GM21447 (cell line): ENCODE data around the gene DNAI2.

Experiments used
- ATAC-seq: cut with Tn5 transposase; IDR thresholded peaks from one replicate; pipeline ENCODE4 v1.9.1; 2021; ENCODE audit not compliant: unreplicated experiment

Gene DNAI2

DNA sequence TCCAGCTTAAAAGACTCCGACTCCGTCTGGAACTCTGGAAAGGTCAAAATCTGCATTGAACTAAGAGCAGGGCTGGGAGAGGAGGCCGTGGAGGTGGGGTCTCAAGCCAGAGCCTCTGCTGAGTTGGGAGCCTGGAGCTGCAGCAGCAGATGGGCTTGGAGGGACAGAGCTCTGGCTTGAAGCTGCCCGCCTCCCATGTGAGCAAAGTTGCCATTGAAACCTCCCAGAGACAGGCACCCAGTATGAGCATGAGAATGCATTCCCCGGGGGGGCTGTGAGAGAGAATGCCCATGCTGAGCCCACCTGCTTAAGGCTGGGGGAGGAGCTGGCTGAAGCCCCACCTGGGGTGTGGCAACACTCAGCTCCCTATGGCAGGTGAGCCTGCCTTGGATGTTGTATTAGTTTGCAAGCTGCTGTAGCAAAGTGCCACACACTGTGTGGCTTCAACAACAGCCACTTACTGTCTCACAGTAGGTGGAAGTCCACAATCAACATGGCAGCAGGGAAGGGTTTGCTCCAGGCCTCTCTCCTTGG lies 61.6 kb downstream of the DNAI2 start:
- ATAC-seq = no peak

DNA sequence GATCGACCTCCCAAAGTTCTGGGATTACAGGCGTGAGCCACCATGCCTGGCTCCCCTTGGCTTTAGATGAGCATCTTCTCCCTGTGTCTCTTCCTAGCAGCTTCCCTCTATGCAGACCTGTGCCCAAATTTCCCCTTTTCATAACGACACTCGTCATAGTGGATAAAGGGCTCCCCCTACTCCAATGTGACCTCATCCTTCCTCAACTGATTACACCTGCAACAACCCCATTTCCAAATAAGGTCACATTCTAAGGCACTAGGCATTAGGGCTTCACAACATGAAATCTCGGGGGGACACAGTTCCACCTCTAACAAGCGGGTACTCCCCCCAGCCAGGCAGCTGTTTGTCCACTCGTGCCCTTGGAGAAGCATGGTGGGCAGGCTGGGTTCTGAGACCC lies 62.3 kb downstream of the DNAI2 start:
- no peak for ATAC-seq

DNA sequence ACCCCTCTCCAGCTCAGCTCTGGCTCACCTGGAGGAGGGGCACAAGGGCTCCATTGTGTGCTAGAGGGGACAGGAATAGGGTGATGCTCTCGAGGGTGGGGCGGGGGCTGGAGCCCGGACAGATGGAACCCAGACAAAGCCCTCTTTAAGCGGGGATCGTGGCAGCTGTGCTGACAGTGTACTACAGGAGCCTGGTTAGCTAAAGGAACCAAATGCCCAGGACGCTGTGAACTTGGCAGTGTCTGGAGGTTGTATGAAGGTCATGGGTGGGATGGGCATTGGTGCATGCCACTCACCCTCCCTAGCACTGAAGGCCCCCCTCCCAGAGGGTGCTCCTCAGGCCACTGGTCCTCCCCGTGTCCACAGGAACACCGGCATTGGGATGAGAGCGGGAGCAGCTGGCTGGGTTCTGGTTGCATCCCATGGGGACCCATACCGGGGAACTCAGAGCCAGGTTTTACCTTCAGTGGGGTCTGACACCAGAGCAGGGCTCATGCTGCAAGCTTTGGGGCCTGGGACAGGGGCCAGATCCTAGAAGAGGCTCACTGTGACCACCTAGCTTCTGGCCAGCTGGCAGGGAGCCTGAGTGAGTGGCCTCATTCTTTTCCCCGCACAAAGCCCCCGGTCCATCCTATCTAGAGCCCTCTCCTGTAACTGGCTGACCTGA lies 63.9 kb downstream of the DNAI2 start:
- no peak for ATAC-seq

DNA sequence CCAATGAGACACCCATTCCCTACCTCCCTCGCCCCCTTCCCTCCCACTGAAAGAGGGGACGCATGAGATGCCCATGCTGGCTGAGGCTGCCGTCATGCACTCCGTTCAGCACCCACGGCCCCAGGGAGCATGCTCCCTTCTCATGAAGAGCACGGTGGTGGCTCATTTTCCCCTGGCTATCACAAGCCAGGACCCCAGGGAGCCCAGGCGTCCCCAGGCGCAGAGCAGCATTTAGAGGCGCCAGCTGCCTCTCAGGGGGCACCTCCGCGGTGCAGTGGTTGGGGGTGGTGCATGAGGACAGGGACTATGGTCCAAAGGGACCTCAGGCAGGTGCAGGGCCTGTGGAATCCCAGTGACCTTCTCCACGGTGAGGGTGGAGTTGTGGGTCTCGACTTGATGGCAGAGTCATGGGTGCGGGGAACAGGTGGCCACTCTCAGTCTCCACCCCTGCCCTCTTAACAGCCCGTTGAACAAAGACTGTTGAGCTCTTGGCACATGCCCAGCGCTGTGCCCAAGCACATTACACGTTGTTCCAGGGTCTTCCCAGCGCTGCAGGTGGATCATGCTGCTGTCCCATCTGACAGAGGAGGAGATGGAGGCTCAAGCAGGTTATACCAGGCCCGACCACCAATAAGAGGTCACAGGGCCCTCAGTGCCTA lies 65.6 kb downstream of the DNAI2 start:
- no peak for ATAC-seq

DNA sequence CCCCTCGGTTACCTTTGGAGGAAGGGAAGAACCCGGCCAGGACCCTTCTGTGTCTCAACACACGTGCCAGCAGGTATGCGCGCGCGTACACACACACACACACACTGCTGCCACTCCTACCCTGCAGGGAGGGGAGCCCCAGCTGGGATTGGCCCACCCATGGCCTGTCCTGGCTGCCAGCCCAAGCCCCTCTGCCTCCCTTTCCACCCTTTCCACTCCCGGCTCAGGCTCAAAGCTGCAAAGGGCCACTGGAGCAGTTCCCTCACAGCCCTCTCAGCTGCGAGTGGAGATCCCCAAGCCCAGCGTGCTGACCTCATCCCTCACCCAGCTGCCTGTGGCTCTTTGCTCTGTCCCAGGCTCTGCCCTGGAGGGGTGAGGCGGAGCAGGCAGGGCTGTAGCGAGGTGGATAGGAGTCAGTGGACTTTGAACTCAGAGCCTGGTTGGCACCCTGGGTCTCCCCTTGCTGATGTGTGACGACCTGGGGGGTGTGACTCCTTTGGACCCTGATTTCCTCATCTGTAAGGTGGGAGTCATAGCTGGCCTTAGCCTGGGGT lies 66.5 kb downstream of the DNAI2 start:
- ATAC-seq = no peak

DNA sequence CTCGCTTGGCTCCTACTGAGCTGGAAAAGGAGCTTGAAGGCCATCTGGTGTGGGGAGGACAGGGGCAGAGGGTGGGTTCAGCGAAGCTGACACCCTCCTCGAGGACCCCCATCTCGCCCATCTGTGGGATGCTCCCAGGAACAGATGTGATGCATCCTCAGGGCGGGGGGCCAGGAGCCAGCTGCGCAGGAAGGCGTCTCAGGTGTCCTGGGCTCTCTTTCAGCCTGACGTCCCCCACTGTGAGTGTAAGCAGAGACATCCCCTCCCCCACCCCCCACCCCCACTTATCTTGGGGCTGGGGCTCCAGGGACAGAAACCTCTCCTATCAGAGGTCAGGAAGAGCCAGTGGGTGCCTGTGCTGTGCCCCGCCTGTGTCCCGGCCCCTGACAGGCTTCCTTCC lies 68.2 kb downstream of the DNAI2 start:
- ATAC-seq = no peak

DNA sequence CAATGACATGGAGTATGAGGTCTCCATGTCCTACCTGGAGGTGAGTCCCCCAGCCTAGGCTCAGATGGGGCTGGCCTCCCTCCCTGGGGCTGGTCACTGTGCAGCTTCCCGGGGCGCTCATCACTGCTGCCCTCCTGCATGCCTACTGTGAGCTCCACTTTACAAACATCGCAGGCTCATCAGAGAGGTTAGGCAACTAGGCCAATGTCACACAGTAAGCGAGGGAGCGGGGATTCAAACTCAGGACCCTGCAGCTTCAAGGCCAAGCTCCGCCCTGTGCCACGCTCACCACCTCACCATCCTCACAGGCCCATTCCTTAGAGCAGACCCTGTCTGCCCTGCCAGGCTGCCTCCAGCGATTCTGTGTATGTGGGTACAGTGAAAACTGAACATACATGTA lies 69.1 kb downstream of the DNAI2 start:
- no peak for ATAC-seq

DNA sequence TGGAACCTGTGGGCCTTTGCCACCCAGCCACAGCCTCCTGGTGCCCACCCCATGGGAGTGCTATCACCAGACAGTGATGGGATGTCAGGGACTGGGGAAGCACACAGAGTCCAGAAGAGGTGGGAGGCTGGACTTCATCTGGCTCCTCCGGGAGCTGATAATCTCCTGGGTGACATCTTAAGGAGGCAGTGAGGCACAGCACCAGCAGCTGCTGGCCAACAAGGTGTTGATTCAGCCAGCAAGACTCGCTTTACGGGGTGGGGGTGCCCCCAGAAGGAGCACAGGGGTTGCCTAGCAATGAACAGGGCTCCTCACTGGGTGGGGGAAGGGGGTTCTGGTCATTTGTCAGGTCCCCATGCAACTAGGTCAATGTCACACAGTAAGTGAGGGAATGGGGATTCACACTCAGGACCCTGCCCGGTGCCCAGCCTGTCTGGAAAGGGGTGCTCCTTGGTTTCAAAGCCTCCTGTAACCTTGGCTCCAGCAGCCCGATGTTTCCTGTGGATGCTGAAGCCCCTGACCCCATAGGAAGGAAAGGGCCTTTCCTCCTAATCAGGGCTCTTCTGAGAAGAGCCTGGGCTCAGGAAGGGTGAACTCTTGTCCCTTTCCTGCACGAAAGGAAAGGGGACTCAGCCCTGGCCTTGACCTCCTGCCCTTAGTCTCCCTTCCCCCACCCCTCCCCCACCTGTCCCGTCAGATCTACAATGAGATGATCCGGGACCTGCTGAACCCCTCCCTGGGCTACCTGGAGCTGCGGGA lies 69.7 kb downstream of the DNAI2 start:
- no peak for ATAC-seq

DNA sequence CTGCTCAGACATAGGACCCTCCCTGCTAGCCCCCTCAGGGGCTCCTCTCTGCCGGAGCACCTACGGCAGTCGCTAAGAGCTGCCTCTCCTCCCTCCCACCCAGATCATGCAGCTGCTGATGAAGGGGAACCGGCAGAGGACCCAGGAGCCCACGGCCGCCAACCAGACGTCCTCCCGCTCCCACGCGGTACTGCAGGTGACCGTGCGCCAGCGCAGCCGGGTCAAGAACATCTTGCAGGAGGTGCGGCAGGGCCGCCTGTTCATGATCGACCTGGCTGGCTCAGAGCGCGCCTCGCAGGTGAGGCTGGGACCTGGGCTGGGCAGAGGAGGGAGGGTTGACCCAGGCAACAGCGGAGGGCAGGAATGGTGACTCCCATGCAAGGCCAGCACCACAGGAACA lies 70.6 kb downstream of the DNAI2 start:
- no peak for ATAC-seq

DNA sequence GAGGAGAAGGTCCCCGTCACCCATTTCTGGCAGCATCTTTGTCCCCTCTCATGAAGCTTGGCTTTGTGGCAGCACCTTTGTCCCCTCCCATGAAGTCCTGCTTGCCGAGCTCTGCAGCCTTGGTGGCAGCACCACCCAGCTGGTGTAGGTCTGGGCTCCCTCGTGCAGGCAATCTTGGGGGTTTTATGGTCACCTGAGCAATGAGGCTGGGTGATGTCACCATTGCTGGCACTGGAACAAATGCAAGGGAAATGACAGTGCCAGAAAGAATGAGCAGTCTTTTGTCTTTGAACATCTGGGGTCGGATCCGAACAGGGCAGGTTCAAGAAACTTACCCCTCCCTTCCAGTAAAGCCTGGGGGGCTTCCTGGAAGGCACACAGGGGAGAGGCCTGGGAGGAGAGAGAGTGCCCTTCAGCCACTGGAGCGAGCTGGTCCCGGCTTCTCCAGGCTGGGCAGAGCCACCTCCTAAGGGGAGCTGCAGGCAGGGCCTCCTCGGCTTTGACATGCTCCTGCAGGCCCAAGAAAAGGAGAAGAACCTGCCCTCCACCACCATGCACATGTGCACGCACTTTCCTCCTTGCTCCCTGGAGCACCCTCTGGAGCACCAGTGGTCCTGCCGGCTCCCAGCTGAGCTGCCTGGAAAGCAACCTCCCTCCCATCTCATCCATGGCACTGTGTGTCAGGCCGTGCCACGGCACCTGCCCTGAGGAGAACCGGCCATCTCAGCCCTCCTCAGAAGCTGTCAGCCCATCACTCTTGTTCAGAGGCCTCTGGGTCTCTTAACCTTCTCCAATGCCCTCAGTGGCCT lies 71.6 kb downstream of the DNAI2 start:
- no peak for ATAC-seq

DNA sequence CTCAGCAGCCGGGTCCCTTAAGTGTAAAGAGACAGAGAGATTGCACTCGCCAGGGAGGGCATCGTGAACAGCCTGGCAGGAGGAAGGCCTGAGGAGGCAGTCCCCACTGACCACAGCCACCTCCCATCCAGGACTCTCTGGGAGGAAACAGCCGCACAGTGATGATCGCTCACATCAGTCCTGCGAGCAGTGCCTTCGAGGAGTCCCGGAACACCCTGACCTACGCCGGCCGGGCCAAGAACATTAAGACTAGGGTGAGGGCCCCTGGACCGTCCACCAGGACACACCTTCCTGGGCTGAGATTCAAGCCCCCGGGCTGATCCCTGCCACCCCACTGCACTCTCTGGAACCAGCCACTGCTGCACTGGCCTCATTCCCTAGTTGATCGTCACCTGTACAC lies 73.6 kb downstream of the DNAI2 start:
- no peak for ATAC-seq

DNA sequence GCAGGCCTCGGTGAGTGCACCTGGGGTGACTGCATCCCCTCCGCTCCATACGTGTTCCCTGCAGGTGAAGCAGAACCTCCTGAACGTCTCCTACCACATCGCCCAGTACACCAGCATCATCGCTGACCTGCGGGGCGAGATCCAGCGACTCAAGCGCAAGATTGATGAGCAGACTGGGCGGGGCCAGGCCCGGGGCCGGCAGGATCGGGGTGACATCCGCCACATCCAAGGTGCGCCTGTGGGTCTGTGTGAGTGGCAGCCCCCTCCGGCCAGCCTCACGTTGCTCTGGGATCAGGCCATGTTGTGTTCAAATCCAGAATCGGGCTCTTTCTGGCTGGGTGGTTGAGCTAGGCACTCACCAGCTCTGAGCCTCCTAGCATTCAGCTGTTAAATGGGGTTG lies 75.1 kb downstream of the DNAI2 start:
- ATAC-seq = no peak

DNA sequence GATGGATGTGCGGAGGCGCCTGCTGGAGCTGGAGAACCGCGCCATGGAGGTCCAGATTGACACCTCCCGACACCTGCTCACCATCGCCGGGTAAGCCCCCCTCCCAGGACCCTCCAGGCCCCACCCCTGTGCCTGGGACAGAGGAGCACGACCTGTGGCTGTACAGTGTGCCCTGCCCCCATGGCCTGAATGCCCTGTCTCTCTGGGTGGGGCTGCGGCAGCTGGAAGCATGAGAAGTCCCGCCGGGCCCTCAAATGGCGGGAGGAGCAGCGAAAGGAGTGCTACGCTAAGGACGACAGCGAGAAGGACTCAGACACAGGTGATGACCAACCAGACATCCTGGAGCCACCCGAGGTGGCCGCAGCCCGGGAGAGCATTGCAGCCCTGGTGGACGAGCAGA lies 76.5 kb downstream of the DNAI2 start:
- no peak for ATAC-seq

DNA sequence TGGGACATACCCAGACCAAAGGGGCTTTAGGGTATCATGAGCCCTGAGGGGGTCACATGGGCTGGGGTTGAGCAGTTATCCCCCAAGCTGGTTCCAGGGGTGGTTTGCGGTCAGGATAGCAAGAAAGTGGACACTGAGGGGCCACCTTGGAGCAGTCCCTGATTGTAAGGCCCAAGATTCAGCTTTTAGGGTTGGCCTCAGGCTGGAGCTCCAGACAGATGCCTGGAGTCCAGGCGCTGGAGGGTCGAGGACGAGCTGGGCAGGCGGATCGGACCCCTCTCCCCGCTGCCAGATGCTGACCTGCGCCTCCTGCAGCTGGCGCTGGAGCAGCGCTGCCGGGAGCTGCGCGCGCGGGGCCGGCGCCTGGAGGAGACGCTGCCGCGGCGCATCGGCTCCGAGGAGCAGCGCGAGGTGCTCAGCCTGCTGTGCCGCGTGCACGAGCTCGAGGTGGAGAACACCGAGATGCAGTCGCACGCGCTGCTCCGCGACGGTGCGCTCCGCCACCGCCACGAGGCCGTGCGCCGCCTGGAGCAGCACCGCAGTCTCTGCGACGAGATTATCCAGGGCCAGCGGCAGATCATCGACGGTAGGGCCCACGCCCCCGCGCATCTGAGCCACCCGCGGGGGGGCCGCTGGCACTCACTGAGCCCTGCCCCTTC lies 77.6 kb downstream of the DNAI2 start:
- no peak for ATAC-seq

DNA sequence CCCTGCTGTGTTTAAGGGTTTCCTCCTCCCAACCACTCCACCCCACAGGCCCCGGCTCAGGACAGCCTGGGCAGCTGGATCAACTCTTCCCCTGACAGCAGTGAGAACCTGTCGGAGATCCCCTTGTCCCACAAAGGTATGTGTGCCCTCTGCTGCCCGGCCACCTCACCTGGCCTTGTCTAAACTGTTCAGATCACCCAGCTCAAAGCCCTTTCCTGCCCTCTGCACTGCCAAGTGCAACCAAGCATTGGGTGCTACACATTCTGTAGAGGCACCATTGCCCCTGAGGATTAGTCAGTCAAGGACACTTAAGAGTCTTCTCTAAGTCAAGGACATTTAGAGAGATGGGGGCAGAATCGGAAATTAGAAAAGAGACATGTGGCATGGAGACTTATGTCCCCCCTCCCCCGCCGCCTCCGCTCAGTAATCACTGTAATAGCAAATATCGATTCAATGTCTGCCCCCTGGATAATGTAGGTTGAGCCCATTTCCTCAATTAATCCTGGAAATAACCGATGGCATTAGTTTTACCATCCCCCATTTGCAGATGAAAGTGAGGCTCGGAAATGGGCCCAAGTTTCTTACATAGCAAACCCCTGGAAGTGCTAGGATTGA lies 79.5 kb downstream of the DNAI2 start:
- ATAC-seq = no peak

DNA sequence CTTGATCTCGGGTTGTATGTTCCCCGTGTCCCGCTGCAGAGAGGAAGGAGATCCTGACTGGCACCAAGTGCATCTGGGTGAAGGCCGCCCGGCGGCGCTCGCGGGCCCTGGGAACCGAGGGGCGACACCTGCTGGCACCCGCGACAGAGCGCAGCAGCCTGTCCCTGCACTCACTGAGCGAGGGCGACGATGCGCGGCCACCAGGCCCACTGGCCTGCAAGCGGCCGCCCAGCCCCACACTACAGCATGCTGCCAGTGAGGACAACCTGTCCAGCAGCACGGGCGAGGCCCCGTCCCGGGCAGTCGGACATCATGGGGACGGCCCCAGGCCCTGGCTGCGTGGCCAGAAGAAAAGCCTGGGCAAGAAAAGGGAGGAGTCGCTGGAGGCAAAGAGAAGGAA lies 80.1 kb downstream of the DNAI2 start:
- no peak for ATAC-seq

DNA sequence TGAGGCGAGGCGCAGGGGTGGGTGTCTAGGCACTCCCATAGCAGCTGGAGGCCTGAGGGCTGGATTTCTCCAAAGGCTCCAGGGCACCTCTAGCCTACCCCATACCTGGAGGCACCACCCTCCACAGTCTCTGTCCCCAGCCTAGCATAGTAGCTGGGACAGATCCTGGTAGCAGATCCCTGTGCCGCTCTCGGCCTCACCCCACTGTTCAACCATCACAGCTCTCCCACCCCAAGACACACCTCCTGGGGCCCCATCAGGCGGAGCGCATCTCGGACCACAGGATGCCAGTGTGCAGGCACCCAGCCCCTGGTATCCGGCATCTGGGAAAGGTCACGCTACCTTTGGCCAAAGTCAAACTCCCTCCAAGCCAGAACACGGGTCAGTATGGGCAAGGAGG lies 80.5 kb downstream of the DNAI2 start:
- no peak for ATAC-seq

DNA sequence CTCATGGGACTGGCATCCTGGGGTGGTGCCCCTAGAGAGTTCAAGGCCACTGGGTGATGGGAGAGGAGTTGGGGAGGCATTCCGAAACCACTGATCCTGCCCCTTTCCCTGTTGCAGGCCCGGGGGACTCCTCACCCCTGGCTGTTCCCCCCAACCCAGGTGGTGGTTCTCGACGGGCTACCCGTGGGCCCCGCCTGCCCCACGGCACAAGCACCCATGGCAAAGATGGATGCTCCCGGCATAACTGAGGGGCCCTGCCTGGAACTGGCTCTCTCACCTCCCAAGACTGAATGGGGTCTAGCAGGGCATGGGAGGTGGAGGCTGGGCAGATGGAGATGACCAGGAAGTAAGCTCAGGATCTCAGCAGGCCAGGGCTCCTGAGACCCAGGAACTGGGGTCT lies 81.0 kb downstream of the DNAI2 start:
- no peak for ATAC-seq

DNA sequence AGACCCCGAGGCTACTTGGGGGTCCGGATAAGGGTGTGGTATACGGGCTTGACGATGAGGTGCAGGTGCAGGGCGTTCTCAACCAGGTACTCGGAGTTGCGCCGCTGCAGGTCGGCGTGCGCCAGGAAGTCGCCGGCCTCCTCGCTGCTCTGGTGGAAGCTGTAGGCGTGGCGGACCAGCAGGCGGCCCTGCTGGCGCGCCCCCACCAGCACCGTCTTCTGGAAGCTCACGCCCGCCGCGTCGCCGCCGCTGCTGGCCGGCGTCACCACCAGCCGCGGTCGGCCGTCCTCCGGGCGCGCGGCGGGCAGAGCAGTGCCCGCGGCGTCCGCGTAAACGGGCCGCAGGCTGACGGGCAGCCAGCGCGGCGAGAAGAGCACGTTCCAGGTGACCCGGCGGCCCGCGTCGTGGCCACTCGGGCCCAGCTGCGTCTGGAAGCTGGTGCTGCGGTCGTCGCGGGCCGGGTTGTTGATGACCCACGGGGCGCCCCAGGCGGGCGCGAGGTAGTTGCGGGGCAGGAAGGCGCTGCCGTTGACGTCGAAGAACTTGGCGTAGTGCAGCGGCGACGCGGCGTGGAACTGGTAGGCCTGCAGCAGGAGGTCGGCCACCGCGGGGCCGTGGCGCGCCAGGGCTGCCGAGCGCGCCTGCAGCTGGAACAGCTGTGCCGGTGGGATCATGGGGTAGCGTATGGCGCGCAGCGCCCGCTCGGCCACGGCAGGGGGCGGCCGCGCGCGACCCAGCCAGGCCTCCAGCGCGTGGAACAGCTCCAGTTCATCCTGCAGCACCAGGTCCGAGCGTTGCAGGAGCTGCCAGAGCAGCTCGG lies 82.8 kb downstream of the DNAI2 start:
- no peak for ATAC-seq
